Measurements from ENCODE around the gene COA8. TPM values are rescaled to one million over a fixed set of nuclear protein-coding genes. Genes with fewer than 3 reads are reported as not detected.

The COA8 gene
- polyA plus RNA-seq, 12 donors: 35.9 to 76.5 (median 53.0) TPM; not detected in 1

- no peak for DNase-seq
Measured at GRCh38 chr14:103547455-103547940, 15.3 kb upstream of the COA8 start.

GRCh38 chr14:103547941-103548462, 14.8 kb upstream of the COA8 start:
- no peak for DNase-seq

GRCh38 chr14:103548463-103549351, 14.1 kb upstream of the COA8 start:
- DNase-seq: no peak

- DNase-seq: no peak
Measured at GRCh38 chr14:103549361-103550311, 13.1 kb upstream of the COA8 start.

GRCh38 chr14:103550451-103551337, 12.1 kb upstream of the COA8 start:
- no peak for DNase-seq

- no peak for DNase-seq
Measured at GRCh38 chr14:103551338-103551762, 11.4 kb upstream of the COA8 start.

GRCh38 chr14:103552011-103552845, 10.5 kb upstream of the COA8 start:
- no peak for DNase-seq

- DNase-seq: no peak
Measured at GRCh38 chr14:103552846-103553210, 9.9 kb upstream of the COA8 start.

GRCh38 chr14:103555559-103556337, 7.0 kb upstream of the COA8 start:
- no peak for DNase-seq

- no peak for DNase-seq
Measured at GRCh38 chr14:103556946-103557758, 5.6 kb upstream of the COA8 start.

- no peak for DNase-seq
Measured at GRCh38 chr14:103558071-103558882, 4.5 kb upstream of the COA8 start.

- DNase-seq: no peak
Measured at GRCh38 chr14:103559766-103560165, 3.0 kb upstream of the COA8 start.

GRCh38 chr14:103560691-103561090, 2.1 kb upstream of the COA8 start:
- DNase-seq: no peak

GRCh38 chr14:103561381-103562178, 1.2 kb upstream of the COA8 start:
- no peak for DNase-seq

GRCh38 chr14:103562179-103562428, 656 bp upstream of the COA8 start:
- no peak for DNase-seq

GRCh38 chr14:103563226-103563620, 463 bp downstream of the COA8 start:
- DNase-seq: no peak
